Progenitor cell of endocrine pancreas (in vitro differentiated cells): ENCODE data around the gene EPC1. TPM values are rescaled to one million over a fixed set of nuclear protein-coding genes. Genes with fewer than 3 reads are reported as not detected.

Experiments
- DNase-seq: peaks from one replicate; pipeline ENCODE4 v3.0.0; 2021; ENCODE audit warnings: low spot score; ENCODE audit not compliant: unreplicated experiment
- H3K27ac Mint-ChIP-seq: 2 replicates; pipeline ENCODE4 v1.8.0; 2021; ENCODE audit warnings: mild to moderate bottlenecking, moderate library complexity, mixed read lengths
- H3K27me3 Mint-ChIP-seq: 2 replicates; pipeline ENCODE4 v1.8.0; 2021; ENCODE audit warnings: mixed read lengths
- H3K36me3 Mint-ChIP-seq: 2 replicates; pipeline ENCODE4 v1.8.0; 2022; ENCODE audit warnings: mixed read lengths; ENCODE audit not compliant: insufficient read depth
- H3K4me1 Mint-ChIP-seq: 2 replicates; pipeline ENCODE4 v1.8.0; 2021; ENCODE audit warnings: low read depth, mixed read lengths
- H3K4me3 Mint-ChIP-seq: 2 replicates; pipeline ENCODE4 v1.8.0; 2021; ENCODE audit warnings: low read depth, mild to moderate bottlenecking, moderate library complexity, mixed read lengths
- H3K9me3 Mint-ChIP-seq: 2 replicates; pipeline ENCODE4 v1.8.0; 2021; ENCODE audit warnings: low read depth, mixed read lengths
- CTCF ChIP-seq: fragments of 200-600 bp; sonication (generic); IDR thresholded peaks from one replicate; pipeline ENCODE4 v1.5.0; 2021; ENCODE audit warnings: antibody characterized with exemption, mild to moderate bottlenecking; ENCODE audit not compliant: unreplicated experiment
- total RNA-seq: library from RNA; stranded (reverse); gene quantifications from 2 replicates; pipeline ENCODE4 v1.2.1, GENCODE V29; 2021

The EPC1 gene
- total RNA-seq, 1 donor from 2014 or later, result 61.6 TPM

- H3K27ac Mint-ChIP-seq, result no peak overlapping the region
- no peaks in the 10 kb centered on the region for H3K9me3 Mint-ChIP-seq
- no peak for DNase-seq
- H3K4me1 Mint-ChIP-seq, result no peaks in the 10 kb centered on the region
- TF ChIP-seq CTCF, result no peak
- no peaks in the 10 kb centered on the region for H3K36me3 Mint-ChIP-seq
- H3K4me3 Mint-ChIP-seq, result no peak overlapping the region
- no peaks in the 10 kb centered on the region for H3K27me3 Mint-ChIP-seq
Observed at GRCh38 chr10:32386623-32387260, 39.8 kb upstream of the EPC1 start.

- no peaks in the 10 kb centered on the region for H3K36me3 Mint-ChIP-seq
- no peak for DNase-seq
- H3K27ac Mint-ChIP-seq, result no peak overlapping the region
- H3K27me3 Mint-ChIP-seq, result no peaks in the 10 kb centered on the region
- no peak overlapping the region for H3K4me3 Mint-ChIP-seq
- no peak for TF ChIP-seq CTCF
- H3K9me3 Mint-ChIP-seq, result no peaks in the 10 kb centered on the region
- no peaks in the 10 kb centered on the region for H3K4me1 Mint-ChIP-seq
Observed at GRCh38 chr10:32384171-32384570, 37.2 kb upstream of the EPC1 start.

GRCh38 chr10:32381165-32381564 is 34.2 kb upstream of the EPC1 start:
- H3K27me3 Mint-ChIP-seq, result no peaks in the 10 kb centered on the region
- no peak overlapping the region for H3K4me3 Mint-ChIP-seq
- no peak for TF ChIP-seq CTCF
- H3K27ac Mint-ChIP-seq, result peak overlapping the region; percentile 64
- DNase-seq, result no peak
- no peaks in the 10 kb centered on the region for H3K9me3 Mint-ChIP-seq
- no peaks in the 10 kb centered on the region for H3K36me3 Mint-ChIP-seq
- peaks cover 2% of the 10 kb centered on the region for H3K4me1 Mint-ChIP-seq

GRCh38 chr10:32379950-32380551 is 33.1 kb upstream of the EPC1 start:
- no peaks in the 10 kb centered on the region for H3K36me3 Mint-ChIP-seq
- no peaks in the 10 kb centered on the region for H3K27me3 Mint-ChIP-seq
- H3K4me1 Mint-ChIP-seq, result peaks cover 2% of the 10 kb centered on the region
- no peaks in the 10 kb centered on the region for H3K9me3 Mint-ChIP-seq
- no peak overlapping the region for H3K27ac Mint-ChIP-seq
- no peak for DNase-seq
- no peak overlapping the region for H3K4me3 Mint-ChIP-seq
- no peak for TF ChIP-seq CTCF

- Mint-ChIP-seq H3K36me3 (no peaks in the 10 kb centered on the region), H3K4me1 (peaks cover 2% of the 10 kb centered on the region), H3K4me3 (no peak overlapping the region), H3K27me3 (no peaks in the 10 kb centered on the region), H3K9me3 (no peaks in the 10 kb centered on the region), H3K27ac (no peak overlapping the region)
- DNase-seq, result no peak
- TF ChIP-seq CTCF, result no peak
Observed at GRCh38 chr10:32379318-32379949, 32.5 kb upstream of the EPC1 start.
